Measurements from ENCODE around the gene GCFC2.

The GCFC2 gene

GRCh38 chr2:75621228-75621627 lies 89.5 kb downstream of the GCFC2 start:
- DNase-seq: no peak

GRCh38 chr2:75619956-75620740 lies 90.6 kb downstream of the GCFC2 start:
- no peak for DNase-seq

DNA sequence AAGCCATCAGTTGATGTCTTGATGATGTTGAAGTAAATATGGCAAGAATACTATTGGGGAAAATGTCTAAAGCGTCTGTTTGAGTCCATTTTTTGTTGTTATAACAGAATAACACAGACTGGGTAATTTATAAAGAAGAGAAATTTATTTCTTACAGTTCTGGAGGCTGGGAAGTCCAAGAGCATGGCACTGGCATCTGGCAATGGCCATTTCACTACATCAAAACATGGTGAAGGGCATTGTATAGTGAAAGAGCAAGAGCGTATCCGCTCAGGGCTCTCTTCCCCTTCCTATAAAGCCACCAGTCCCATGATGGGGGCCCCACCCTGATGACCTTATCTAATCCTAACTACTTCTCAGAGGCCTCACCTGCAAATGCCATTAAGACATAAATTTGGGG lies 93.8 kb downstream of the GCFC2 start:
- DNase-seq: no peak

DNA sequence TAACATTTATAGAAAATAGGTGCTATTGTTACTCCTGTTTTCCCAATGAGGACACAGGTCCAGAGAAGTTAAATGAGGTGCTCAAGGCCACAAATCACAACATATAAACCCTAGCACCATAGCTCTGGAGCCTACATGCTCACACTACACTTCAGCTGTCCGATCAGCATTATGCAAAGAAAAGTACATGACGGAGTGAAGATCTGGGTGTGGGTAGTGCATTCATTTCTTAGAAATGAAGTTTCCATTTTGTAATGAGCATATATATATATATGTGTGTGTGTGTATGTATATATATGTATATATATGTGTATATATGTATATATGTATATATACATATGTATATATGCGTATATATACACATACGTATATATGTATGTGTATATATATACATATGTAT lies 94.3 kb downstream of the GCFC2 start:
- DNase-seq: no peak

DNA sequence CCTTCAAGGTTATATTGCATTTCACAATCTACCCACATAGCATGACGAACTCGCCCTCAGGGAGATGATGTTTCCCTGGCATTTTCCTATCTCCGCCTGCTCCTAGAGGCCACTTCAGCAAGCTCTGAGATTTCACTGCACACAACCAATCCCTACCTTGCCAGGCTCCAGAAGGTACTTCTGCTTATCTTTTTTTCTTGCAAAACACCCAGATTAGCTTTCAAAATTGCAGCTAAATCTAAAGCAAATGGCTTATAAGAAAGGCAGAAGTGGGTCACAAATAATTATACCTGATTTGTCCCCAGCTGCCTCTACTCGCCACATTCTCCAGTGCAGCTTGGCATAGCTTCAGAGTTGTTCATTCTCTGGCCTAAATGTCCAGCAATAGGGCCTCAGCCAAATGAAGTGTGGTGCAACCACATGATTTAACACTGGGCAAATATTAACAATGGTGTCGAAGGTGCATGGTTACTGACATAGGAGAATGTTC lies 96.5 kb downstream of the GCFC2 start:
- no peak for DNase-seq

GRCh38 chr2:75612862-75613243 lies 97.9 kb downstream of the GCFC2 start:
- no peak for DNase-seq
